NCI-H1092 (cell line): ENCODE measurements around the gene PSRC1.

Source experiments
- DNase-seq: peaks from one replicate; lab custom pipeline; 2025; lab: John Stamatoyannopoulos, UW

The PSRC1 gene

DNA sequence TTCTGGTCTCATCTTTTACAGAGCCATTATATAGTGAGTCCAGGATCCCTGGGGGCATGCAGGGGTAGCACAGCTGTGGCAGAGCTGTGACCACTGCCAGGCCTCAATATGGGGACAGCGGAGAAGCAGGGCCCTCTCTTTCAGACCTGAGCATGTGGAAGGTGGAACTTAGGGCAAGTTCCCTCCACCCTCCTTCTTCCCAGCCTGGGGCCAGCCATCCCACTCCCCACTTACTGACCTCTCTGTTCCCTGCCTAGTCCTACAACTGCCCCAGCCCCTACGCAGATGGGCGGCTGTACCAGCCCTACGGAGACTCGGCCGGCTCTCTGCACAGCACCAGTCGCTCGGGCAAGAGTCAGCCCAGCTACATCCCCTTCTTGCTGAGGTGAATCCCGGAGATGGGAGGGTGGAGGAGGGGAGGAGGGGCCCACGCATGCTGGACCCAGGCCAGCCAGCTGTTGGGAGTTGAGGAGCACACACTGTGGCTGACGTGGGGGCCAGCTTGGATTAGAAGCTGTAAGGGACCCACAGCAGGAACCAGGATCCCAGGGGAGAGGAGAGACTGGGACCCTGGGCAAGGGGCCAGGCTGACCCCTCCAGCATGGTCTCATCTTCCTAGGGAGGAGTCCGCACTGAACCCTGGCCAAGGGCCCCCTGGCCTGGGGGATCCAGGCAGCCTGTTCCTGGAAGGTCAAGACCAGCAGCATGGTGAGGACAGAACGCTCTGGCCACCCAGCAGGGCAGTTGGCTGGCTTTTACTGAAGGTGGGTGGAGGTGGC lies 10.7 kb downstream of the PSRC1 start:
- no peak for DNase-seq

DNA sequence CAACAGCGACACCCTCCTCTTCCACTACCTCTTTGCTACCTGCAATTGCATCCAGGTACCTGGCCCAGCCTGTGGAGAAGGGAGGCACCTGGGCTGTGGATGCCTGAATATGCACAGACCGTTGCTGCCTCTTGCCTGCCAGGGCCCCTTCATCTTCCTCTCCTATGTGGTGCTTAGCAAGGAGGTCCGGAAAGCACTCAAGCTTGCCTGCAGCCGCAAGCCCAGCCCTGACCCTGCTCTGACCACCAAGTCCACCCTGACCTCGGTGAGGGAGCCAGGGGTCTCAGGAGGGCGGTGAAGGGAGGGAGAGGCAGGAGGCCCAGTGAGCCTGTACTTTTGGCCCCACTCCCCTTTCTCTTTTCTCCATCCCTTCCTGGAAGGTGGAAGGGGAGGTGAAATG lies 11.5 kb downstream of the PSRC1 start:
- no peak for DNase-seq

DNA sequence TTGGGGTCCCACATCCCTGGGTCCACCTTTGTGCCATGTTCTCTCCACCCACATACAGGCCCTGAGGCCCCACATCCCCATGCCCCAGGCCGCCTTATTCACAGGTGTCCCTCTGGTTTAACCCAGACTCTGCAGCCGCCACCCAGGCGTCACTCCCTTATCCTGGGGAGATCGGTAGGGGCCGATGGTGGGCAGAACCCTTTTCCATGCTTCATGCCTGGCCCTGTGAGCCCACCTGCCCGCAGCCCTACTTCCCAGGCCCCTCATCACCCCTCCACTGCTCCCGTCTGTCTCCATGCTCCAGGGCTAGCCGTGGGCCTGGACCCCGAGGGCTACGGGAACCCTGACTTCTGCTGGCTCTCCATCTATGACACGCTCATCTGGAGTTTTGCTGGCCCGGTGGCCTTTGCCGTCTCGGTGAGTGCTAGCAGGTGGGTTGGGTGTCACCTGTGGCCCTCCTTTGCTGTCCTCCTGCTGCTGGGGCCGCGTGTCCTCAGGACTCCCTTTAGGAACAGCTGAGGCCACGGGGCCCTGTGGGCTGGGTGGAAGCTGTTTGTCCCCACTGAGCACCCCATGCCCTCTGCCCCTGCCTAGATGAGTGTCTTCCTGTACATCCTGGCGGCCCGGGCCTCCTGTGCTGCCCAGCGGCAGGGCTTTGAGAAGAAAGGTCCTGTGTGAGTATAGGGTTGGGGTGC lies 12.2 kb downstream of the PSRC1 start:
- DNase-seq, result no peak

DNA sequence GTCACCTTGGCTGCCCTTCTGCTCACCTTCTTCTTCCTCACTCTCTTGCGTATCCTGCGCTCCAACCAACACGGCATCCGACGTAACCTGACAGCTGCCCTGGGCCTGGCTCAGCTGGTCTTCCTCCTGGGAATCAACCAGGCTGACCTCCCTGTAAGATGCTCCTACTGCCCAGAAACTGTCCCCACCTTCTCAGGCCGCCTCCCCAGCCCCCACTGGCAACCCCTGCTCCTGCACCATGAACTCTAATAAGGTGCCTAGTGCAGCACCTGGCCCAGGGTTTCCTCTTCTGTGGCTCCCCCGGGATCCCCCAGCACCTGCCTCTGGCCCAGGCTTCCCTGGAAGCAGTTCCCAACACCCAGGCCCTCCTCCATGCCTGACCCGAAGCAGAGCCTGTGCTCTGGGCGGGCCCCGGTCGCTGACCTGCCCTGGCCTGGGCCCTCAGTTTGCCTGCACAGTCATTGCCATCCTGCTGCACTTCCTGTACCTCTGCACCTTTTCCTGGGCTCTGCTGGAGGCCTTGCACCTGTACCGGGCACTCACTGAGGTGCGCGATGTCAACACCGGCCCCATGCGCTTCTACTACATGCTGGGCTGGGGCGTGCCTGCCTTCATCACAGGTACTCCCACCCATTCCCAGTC lies 12.8 kb downstream of the PSRC1 start:
- no peak for DNase-seq

DNA sequence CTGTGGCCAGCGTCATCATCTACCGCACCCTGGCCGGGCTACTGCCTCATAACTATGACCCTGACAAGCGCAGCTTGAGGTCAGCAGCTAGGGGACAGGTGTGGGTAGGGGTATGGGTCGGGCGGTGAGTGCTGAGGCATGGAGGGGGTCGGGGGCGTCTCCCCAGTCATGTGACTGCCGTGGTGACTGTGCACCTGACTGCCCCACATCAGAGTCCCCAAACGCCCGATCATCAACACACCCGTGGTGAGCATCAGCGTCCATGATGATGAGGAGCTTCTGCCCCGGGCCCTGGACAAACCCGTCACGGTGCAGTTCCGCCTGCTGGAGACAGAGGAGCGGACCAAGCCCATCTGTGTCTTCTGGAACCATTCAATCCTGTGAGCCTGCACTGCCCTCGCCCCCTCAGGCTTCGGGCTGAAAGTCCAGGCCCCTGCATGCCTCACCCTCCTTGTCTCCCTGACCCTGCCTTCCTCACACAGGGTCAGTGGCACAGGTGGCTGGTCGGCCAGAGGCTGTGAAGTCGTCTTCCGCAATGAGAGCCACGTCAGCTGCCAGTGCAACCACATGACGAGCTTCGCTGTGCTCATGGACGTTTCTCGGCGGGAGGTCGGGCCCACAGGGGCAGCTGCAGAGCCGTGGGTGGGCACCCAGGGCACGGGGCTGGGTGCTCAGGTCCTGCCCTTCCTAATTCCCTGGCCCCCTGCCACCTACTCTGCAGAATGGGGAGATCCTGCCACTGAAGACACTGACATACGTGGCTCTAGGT lies 13.5 kb downstream of the PSRC1 start:
- DNase-seq, result no peak

DNA sequence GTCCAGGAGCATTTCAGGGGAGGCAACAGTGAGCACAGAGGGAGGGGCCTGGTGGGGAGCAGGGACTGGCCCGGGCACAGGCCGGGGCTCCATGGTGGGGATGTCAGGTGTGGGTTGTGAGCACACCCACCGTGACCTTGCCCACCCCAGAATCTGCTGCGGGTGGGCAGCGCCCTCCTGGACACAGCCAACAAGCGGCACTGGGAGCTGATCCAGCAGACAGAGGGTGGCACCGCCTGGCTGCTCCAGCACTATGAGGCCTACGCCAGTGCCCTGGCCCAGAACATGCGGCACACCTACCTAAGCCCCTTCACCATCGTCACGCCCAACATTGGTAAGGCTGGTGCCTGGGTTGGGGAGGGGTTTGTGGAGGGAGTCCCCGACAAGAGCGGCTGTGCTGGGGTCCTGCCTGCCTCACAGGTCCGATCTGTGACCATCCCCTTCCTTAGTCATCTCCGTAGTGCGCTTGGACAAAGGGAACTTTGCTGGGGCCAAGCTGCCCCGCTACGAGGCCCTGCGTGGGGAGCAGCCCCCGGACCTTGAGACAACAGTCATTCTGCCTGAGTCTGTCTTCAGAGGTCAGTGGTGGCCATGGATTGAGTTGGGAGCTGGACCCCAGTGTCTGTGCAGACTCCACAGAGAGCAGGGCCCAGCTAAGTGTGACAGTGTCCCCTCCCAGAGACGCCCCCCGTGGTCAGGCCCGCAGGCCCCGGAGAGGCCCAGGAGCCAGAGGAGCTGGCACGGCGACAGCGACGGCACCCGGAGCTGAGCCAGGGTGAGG lies 14.3 kb downstream of the PSRC1 start:
- DNase-seq, result no peak

DNA sequence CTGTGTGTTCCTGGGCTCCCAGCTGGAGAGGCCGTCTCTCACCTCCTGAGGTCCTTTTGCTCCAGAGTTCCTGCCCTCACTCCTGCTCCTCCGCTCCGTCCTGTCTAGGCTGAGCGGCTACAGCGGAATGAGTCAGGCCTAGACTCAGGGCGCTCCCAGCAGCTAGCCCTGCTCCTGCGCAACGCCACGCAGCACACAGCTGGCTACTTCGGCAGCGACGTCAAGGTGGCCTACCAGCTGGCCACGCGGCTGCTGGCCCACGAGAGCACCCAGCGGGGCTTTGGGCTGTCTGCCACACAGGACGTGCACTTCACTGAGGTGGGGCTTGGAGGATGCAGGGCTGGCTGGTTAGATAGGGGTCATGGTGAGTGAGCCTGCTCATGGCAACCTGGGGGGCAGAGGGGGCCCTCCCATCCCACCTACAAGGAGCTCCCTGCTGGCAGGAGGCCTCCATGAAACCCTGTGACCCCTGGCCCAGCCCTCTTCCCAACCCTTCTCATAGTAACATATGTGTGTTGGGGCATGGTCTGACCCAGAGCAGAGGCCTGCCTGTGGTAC lies 15.1 kb downstream of the PSRC1 start:
- DNase-seq, result no peak

DNA sequence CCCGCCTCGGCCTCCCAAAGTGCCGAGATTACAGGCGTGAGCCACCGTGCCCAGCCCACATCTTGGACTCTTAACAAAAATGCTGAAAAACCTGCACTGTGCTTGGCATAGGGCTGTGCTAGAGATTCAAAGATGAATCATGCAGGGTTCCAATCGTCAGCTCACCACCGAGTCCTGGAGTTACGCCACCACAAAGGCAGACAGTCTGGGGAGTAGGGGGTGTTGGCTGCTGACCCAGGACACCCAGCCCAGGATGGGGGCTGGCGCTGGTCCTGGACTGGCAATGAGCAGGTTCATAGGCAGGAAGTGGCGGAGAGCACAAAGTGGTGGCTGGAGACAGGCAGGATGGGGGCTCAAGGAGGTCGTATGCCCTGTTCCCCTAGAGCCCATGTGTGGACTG lies 16.0 kb downstream of the PSRC1 start:
- DNase-seq, result no peak

DNA sequence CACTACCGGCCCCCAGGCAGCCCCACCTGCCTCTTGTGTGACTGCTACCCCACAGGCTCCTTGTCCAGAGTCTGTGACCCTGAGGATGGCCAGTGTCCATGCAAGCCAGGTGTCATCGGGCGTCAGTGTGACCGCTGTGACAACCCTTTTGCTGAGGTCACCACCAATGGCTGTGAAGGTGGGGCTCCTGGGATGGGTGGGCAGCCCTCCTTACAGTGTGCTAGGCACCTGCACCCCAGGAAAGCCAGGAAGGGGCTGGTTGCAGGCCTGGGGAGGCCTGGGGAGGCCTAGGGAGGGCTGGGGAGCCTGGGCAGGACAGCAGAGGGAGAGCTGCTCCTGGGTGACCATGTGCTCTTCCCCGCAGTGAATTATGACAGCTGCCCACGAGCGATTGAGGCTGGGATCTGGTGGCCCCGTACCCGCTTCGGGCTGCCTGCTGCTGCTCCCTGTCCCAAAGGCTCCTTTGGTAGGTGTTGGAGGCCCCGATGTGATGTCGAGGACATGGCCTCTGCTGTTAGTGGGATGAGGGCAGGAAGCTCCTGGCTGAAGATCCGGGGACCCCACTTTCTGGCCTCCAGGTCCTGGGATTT lies 17.1 kb downstream of the PSRC1 start:
- DNase-seq, result no peak

DNA sequence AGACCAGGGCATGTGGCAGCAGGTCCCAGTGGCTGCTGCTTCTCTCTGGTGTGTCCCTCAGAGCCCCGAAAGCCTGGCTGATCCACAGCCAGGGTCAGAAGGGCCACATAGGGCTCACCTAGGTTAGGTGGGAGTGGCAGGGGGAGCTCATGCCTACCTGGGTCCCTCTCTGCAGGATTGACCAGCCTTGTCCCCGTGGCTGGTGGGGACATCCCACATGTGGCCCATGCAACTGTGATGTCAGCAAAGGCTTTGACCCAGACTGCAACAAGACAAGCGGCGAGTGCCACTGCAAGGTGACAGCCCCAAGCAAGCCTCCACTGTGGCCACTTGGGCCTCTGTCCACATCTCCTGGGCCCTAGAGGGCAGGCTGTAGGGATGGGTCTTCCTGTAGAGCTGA lies 17.9 kb downstream of the PSRC1 start:
- DNase-seq, result no peak

DNA sequence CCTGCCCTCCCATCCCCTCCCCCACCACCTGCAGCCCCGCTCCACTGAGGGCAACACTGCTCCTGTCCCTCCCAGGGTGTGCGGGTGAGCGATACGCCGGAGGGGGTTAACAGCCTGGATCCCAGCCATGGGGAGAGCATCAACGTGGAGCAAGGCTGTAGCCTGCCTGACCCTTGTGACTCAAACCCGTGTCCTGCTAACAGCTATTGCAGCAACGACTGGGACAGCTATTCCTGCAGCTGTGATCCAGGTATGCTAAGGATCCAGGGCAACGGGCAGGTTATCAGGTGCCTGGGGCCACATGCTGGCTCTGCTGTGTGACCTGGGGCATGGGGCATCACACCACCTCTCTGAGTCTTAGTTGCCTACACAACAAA lies 18.6 kb downstream of the PSRC1 start:
- no peak for DNase-seq

DNA sequence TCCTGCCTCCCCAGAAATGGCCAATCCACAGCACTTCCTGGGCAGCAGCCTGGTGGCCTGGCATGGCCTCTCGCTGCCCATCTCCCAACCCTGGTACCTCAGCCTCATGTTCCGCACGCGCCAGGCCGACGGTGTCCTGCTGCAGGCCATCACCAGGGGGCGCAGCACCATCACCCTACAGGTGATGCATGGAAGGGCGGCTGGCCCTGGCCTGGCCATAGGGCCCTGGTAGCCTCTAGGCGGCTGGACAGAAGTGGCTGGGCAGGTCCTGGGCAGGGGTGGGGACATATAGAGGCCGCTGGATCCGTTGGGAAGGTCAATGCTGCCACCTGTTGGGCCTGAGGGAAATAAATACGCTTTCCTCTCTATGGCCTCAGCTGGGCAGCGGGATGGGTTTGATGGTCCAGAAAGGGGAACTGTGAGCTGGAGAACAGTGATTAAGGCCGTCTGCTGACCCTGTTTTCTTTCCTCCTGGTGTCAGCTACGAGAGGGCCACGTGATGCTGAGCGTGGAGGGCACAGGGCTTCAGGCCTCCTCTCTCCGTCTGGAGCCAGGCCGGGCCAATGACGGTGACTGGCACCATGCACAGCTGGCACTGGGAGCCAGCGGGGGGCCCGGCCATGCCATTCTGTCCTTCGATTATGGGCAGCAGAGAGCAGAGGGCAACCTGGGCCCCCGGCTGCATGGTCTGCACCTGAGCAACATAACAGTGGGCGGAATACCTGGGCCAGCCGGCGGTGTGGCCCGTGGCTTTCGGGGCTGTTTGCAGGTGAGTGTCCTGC lies 19.2 kb downstream of the PSRC1 start:
- DNase-seq, result peak; percentile 37

DNA sequence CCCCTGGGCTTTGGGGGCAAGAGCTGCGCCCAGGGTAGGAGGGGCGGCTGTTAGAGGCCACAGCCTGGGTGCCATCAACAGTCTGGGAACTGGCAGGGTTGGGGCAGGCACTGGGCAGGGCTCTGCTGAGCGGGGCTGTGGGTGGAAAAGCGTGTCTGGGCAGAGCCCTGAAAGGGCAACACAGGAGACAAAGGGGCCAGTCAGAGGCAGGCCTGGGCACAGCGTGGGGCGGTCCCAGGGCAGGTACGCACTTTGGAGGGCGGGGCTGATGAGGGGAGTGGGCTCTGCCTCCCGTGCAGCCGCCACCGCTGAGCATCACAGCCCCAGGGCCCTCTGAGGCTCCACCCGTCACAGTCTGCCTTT lies 19.7 kb downstream of the PSRC1 start:
- no peak for DNase-seq

DNA sequence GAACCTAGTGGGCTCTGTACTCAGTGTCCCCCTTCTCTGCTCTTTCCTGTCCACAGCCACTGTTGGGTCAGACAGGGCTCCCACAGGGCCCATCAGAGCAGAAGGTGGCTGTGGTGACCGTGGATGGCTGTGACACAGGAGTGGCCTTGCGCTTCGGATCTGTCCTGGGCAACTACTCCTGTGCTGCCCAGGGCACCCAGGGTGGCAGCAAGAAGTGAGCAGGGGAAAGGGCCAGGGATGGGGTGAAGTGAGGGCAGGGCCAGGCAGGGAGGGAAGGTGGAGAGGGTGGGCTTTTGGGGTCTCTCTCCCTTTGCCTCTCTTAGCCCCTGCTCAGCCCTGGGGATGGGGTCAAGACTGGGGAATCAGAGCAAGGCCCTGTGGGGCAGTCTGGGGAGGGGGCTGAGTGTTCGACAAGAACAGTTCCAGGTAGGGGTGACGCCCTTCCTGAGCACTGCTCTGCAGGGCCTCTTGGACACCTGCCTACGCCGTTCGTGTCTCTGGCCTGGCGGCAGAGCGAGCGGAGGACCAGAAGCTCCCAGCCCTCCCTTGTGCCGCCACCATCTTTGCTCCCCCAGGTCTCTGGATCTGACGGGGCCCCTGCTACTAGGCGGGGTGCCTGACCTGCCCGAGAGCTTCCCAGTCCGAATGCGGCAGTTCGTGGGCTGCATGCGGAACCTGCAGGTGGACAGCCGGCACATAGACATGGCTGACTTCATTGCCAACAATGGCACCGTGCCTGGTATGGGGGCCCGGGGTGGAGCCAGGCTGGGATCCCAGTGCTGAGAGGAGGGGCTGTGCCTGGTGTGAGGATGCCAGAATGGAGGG lies 20.5 kb downstream of the PSRC1 start:
- DNase-seq, result no peak

DNA sequence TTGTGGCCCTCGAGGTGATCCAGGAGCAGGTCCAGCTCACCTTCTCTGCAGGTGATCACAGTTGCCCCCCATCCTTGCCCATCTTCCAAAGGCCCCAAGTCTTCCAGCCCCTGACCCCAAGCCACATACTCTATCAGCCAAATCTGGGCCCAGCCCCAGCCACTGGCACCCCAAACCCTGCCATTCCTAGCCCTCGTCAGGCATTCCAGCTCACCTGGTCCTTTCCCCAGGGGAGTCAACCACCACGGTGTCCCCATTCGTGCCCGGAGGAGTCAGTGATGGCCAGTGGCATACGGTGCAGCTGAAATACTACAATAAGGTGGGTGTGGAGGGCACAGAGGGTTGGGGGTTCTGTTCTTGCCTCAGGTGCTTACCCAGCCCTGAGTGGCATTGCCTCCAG lies 21.4 kb downstream of the PSRC1 start:
- no peak for DNase-seq

DNA sequence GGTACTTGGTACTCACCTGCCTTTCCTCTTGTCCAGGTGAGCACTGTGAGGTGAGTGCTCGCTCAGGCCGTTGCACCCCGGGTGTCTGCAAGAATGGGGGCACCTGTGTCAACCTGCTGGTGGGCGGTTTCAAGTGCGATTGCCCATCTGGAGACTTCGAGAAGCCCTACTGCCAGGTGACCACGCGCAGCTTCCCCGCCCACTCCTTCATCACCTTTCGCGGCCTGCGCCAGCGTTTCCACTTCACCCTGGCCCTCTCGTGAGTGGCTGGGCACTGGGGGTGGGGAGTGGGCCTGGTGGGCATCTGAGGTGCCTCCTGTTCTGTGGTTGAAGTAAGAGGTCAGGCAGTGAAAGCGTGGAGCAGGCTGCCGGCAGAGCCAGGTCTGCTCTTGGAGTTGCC lies 21.9 kb downstream of the PSRC1 start:
- no peak for DNase-seq

DNA sequence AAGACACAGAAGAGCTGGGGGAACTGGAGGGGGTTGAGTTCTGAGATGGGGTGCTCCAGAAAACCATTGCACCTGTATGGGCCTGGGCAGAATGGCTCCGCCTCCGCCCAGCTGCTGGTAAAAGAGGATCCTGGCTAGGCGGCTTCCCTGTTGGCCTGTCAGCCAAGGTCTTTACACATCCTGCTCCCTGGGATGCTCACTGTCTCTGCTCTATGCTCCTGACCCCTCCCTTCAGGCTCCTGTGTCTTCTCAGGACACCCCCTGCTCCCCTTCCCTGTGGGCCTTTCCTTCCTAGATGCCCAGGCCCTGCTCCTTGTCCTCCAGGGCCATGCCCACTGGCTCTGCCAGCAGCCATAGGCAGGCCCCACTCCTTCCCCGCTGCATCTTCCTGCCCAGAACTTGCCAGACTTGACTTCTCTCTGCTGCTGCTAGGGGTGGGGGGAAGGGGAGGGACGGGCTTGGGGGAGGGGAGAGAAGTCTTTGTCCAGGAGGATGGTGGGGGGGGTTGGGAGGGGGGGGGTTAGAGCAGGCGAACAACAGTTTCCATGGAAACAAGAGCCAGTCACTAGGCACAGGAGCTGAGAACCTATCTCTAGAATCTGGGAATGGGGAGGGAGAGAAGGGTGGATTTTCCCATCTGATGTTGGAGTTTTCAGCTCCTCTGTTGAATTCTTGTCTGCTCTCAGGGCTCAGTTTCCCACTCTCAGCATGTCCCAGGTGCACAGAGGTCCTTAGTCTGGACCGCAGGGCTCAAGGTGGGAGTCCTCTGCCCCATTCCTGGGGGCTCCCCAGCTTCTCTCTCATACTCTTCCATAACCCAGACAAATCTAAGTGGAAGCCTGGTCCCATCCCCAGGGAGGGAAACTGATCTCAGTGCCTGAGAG lies 23.0 kb downstream of the PSRC1 start:
- DNase-seq, result no peak
